Inflammatory macrophage treated with lipopolysaccharide for 4 hours (primary cell): ENCODE measurements around the gene PKP1.

Source experiments
- DNase-seq: peaks from one replicate; pipeline ENCODE4 v3.0.0-alpha.2; 2020

Gene PKP1

GRCh38 chr1:201260648-201261311, 22.5 kb upstream of the PKP1 start:
- DNase-seq, result no peak

- no peak for DNase-seq
Observed at GRCh38 chr1:201261771-201262547, 21.3 kb upstream of the PKP1 start.

GRCh38 chr1:201262963-201263608, 20.2 kb upstream of the PKP1 start:
- DNase-seq, result no peak

GRCh38 chr1:201264072-201264471, 19.2 kb upstream of the PKP1 start:
- DNase-seq, result no peak

GRCh38 chr1:201264554-201264953, 18.8 kb upstream of the PKP1 start:
- DNase-seq, result no peak

- no peak for DNase-seq
Observed at GRCh38 chr1:201265756-201266155, 17.6 kb upstream of the PKP1 start.

- DNase-seq, result no peak
Observed at GRCh38 chr1:201266276-201266675, 17.0 kb upstream of the PKP1 start.

- peak; percentile 77 for DNase-seq
Observed at GRCh38 chr1:201266774-201267173, 16.5 kb upstream of the PKP1 start.

GRCh38 chr1:201267481-201268229, 15.7 kb upstream of the PKP1 start:
- DNase-seq, result no peak

GRCh38 chr1:201268604-201269151, 14.6 kb upstream of the PKP1 start:
- DNase-seq, result no peak

GRCh38 chr1:201269281-201269680, 14.0 kb upstream of the PKP1 start:
- DNase-seq, result no peak

- no peak for DNase-seq
Observed at GRCh38 chr1:201269900-201270410, 13.4 kb upstream of the PKP1 start.

- DNase-seq, result no peak
Observed at GRCh38 chr1:201270616-201271390, 12.5 kb upstream of the PKP1 start.

GRCh38 chr1:201272799-201273198, 10.5 kb upstream of the PKP1 start:
- DNase-seq, result no peak

GRCh38 chr1:201274616-201275252, 8.6 kb upstream of the PKP1 start:
- no peak for DNase-seq

- DNase-seq, result no peak
Observed at GRCh38 chr1:201275253-201275666, 8.0 kb upstream of the PKP1 start.

- DNase-seq, result no peak
Observed at GRCh38 chr1:201276891-201277290, 6.4 kb upstream of the PKP1 start.

- no peak for DNase-seq
Observed at GRCh38 chr1:201277441-201277840, 5.9 kb upstream of the PKP1 start.

- DNase-seq, result no peak
Observed at GRCh38 chr1:201279313-201279712, 4.0 kb upstream of the PKP1 start.

GRCh38 chr1:201280884-201281283, 2.4 kb upstream of the PKP1 start:
- no peak for DNase-seq

- DNase-seq, result no peak
Observed at GRCh38 chr1:201281573-201281972, 1.7 kb upstream of the PKP1 start.
